Measurements from ENCODE around the gene SEC14L5. TPM values are rescaled to one million over a fixed set of nuclear protein-coding genes. Genes with fewer than 3 reads are reported as not detected.
A peak's percentile ranks its signal among the peaks of the same experiment; 100 is the strongest.

Gene SEC14L5
- polyA plus RNA-seq, 3 donors: 0.03 TPM; not detected in 2

GRCh38 chr16:4979736-4980660 is 21.9 kb downstream of the SEC14L5 start:
- H3K9ac ChIP-seq (ENCODE audit: insufficient read depth, low read length, poor library complexity, severe bottlenecking): no peak overlapping the region
- H3K9me3 ChIP-seq (replicated peaks in 1 of 2; ENCODE audit: control insufficient read depth in 1 of 2, insufficient read depth in 1 of 2, low read length in 2 of 2): no peaks in the 10 kb centered on the region
- no peaks in the 10 kb centered on the region for H4K20me1 ChIP-seq (ENCODE audit: insufficient read depth, low read length)
- H3K36me3 ChIP-seq (replicated peaks in 1 of 2; ENCODE audit: control insufficient read depth in 1 of 2, insufficient read depth in 2 of 2, low read length in 2 of 2): no peaks in the 10 kb centered on the region
- Mint-ChIP-seq H3K36me3 (no peaks in the 10 kb centered on the region), H3K27ac (no peak overlapping the region), H3K4me3 (peak overlapping the region in 1 of 2 donors; percentile 48), H3K9me3 (peaks cover 0 to 5% (median 3%) of the 10 kb centered on the region in 7 donors), H3K4me1 (peaks cover 8% of the 10 kb centered on the region), H3K27me3 (ENCODE audit: low read depth in 3 of 3) (peaks cover 8 to 24% (median 15%) of the 10 kb centered on the region in 3 donors)
- DNase-seq: no peak
- H3K27ac ChIP-seq (ENCODE audit: low read depth in 1 of 2, low read length in 2 of 2): no peak overlapping the region
- 81% methylated on average over 15 of the region's 25 CpGs for WGBS (ENCODE audit: insufficient coverage)
- H3K4me3 ChIP-seq (replicated peaks in 1 of 3; ENCODE audit: low read depth in 2 of 3, low read length in 3 of 3): no peak overlapping the region
- TF ChIP-seq CTCF (IDR thresholded peaks at IDR 0.05): no peak
- intact Hi-C loops (cut with micrococcal nuclease): no loop called here
- no peaks in the 10 kb centered on the region for H3K79me2 ChIP-seq (ENCODE audit: insufficient read depth, low read length)
- no peak overlapping the region for H2AFZ ChIP-seq (ENCODE audit: insufficient read depth, low read depth, low read length, poor library complexity, severe bottlenecking)
- H3K27me3 ChIP-seq (ENCODE audit: control insufficient read depth in 2 of 2, insufficient read depth in 2 of 2, low read length in 2 of 2): peaks cover 0 to 9% of the 10 kb centered on the region in 2 donors
- no peak overlapping the region for H3K4me2 ChIP-seq (replicated peaks; ENCODE audit: extremely low read depth, low read length, poor library complexity, severe bottlenecking)
- peaks cover 9% of the 10 kb centered on the region in 2 donors for H3K4me1 ChIP-seq (ENCODE audit: control insufficient read depth in 1 of 2, insufficient read depth in 2 of 2, low read length in 2 of 2)

- H3K9me3 ChIP-seq (replicated peaks in 1 of 2; ENCODE audit: control insufficient read depth in 1 of 2, insufficient read depth in 1 of 2, low read length in 2 of 2): no peaks in the 10 kb centered on the region
- 96% methylated on average over 4 of the region's 10 CpGs for WGBS (ENCODE audit: insufficient coverage)
These were observed 22.6 kb downstream of the SEC14L5 start for GRCh38 chr16:4980691-4981090.

More at GRCh38 chr16:4980691-4981090, 22.6 kb downstream of the SEC14L5 start:
- Histone ChIP-seq H3K27me3 (ENCODE audit: control insufficient read depth in 2 of 2, insufficient read depth in 2 of 2, low read length in 2 of 2) (peaks cover 0 to 14% of the 10 kb centered on the region in 2 donors), H3K79me2 (ENCODE audit: insufficient read depth, low read length) (no peaks in the 10 kb centered on the region), H3K27ac (ENCODE audit: low read depth in 1 of 2, low read length in 2 of 2) (no peak overlapping the region), H3K4me1 (ENCODE audit: control insufficient read depth in 1 of 2, insufficient read depth in 2 of 2, low read length in 2 of 2) (peaks cover 8% of the 10 kb centered on the region in 2 donors), H2AFZ (ENCODE audit: insufficient read depth, low read depth, low read length, poor library complexity, severe bottlenecking) (no peak overlapping the region), H4K20me1 (ENCODE audit: insufficient read depth, low read length) (no peaks in the 10 kb centered on the region), H3K4me2 (replicated peaks; ENCODE audit: extremely low read depth, low read length, poor library complexity, severe bottlenecking) (no peak overlapping the region), H3K36me3 (replicated peaks in 1 of 2; ENCODE audit: control insufficient read depth in 1 of 2, insufficient read depth in 2 of 2, low read length in 2 of 2) (no peaks in the 10 kb centered on the region), H3K9ac (ENCODE audit: insufficient read depth, low read length, poor library complexity, severe bottlenecking) (no peak overlapping the region), H3K4me3 (replicated peaks in 1 of 3; ENCODE audit: low read depth in 2 of 3, low read length in 3 of 3) (no peak overlapping the region)
- no peak overlapping the region for H3K27ac Mint-ChIP-seq
- peak overlapping the region in 1 of 2 donors; percentile 48 for H3K4me3 Mint-ChIP-seq
- H3K27me3 Mint-ChIP-seq (ENCODE audit: low read depth in 3 of 3): peaks cover 11 to 28% (median 17%) of the 10 kb centered on the region in 3 donors
- TF ChIP-seq CTCF (IDR thresholded peaks at IDR 0.05): no peak
- intact Hi-C loops (cut with micrococcal nuclease): no loop called here
- no peak for DNase-seq
- no peaks in the 10 kb centered on the region for H3K36me3 Mint-ChIP-seq
- H3K4me1 Mint-ChIP-seq: peaks cover 6% of the 10 kb centered on the region
- H3K9me3 Mint-ChIP-seq: peaks cover 0 to 5% (median 3%) of the 10 kb centered on the region in 7 donors

Data from CD14-positive monocyte (primary cell).